ENCODE measurements around the gene RSPH9. TPM values are rescaled to one million over a fixed set of nuclear protein-coding genes. Genes with fewer than 3 reads are reported as not detected.

RSPH9 gene
- total RNA-seq, 1 experiment from 2014 or later: not detected

GRCh38 chr6:43689421-43689820, 44.6 kb downstream of the RSPH9 start:
- ChIA-PET CTCF (no interaction called here), POLR2A (ENCODE audit: unreplicated experiment) (no interaction called here)
- Histone ChIP-seq H3K27me3 (ENCODE audit: low read length) (no peaks in the 10 kb centered on the region), H2AFZ (ENCODE audit: low read length) (no peak overlapping the region), H3K4me1 (ENCODE audit: insufficient read depth, low read length) (peaks cover 26% of the 10 kb centered on the region), H4K20me1 (ENCODE audit: low read length) (0 out of 2 replicates have a peak, but pooled peaks cover 9% of the 10 kb centered on the region), H3K4me3 (ENCODE audit: low read length) (no peak overlapping the region), H3K9me2 (replicated peaks; ENCODE audit: low read length) (no peaks in the 10 kb centered on the region), H3K9ac (ENCODE audit: low read length) (no peak overlapping the region), H3K4me2 (ENCODE audit: low read length) (no peak overlapping the region), H3F3A (ENCODE audit: low read length, unreplicated experiment) (no peaks in the 10 kb centered on the region), H3K36me3 (ENCODE audit: low read depth, low read length) (no peaks in the 10 kb centered on the region; the same call in 1 of the 2 replicates), H3K27ac (ENCODE audit: low read length) (no peak overlapping the region), H3K79me2 (ENCODE audit: low read length) (peaks cover 38% of the 10 kb centered on the region), H3K9me3 (ENCODE audit: low read length) (no peaks in the 10 kb centered on the region)
- BruUV-seq (replicated peaks): no TSS peak
- intact Hi-C loops (cut with micrococcal nuclease): no loop called here
- ATAC-seq: no peak
- no peak for DNase-seq
- TF ChIP-seq CTCF (conservative IDR thresholded peaks at IDR 0.05; ENCODE audit: low read depth, low read length): no peak
- no peak for TF ChIP-seq EZH2 (IDR thresholded peaks at IDR 0.05; ENCODE audit: low read length, unreplicated experiment)
- TF ChIP-seq EZH2phosphoT487 (IDR thresholded peaks at IDR 0.05; ENCODE audit: borderline replicate concordance, low read length): no peak

DNA sequence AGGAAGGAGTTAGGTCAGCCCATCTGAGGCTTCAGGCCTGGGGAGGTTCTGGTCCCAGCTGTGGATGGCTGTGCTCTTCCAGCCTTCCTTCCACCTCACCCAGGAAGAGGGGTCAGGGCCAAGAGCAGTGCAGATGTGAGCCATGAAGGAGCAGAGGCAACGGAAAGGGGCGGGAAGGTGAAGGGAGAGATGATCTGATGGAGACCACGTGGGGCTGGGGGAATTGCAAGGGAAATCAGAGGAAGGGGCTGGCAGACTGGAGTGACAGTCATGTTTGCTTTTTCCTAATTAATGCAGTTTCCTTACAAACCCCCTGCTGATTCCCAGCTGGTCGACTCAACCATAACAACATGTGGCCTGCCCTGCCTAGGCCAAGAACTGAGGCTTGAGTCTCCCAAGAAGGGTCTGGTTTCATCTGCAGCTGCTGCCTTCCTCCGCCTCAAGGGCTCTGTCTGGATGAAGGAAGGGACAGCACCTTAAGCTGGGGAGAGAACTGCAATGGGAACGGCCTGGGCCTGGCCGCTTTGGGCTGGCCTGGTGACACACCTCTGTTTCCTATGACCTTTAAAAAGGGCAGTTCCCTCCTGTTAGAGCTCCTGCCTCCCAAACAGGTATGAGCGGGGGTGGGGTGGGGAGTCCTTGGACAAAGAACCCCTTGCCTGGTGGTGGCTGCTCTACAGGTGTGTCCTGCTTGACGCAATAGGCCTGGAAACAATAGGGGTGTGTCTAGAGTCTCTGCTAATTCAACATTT, 50.6 kb downstream of the RSPH9 start:
- Histone ChIP-seq H3K9ac (ENCODE audit: low read length) (no peak overlapping the region), H3K9me2 (replicated peaks; ENCODE audit: low read length) (no peaks in the 10 kb centered on the region), H3K27me3 (ENCODE audit: low read length) (no peaks in the 10 kb centered on the region), H3K36me3 (ENCODE audit: low read depth, low read length) (no peaks in the 10 kb centered on the region), H3K27ac (ENCODE audit: low read length) (no peak overlapping the region), H3F3A (ENCODE audit: low read length, unreplicated experiment) (no peaks in the 10 kb centered on the region), H2AFZ (ENCODE audit: low read length) (no peak overlapping the region), H3K4me2 (ENCODE audit: low read length) (no peak overlapping the region), H3K4me1 (ENCODE audit: insufficient read depth, low read length) (peaks cover 17% of the 10 kb centered on the region), H4K20me1 (ENCODE audit: low read length) (no peaks in the 10 kb centered on the region), H3K79me2 (ENCODE audit: low read length) (no peaks in the 10 kb centered on the region), H3K9me3 (ENCODE audit: low read length) (no peaks in the 10 kb centered on the region), H3K4me3 (ENCODE audit: low read length) (no peak overlapping the region)
- no peak for ATAC-seq
- DNase-seq: no peak
- ChIA-PET POLR2A (ENCODE audit: unreplicated experiment) (no interaction called here), CTCF (no interaction called here)
- BruUV-seq (replicated peaks): no TSS peak
- no peak for TF ChIP-seq EZH2 (IDR thresholded peaks at IDR 0.05; ENCODE audit: low read length, unreplicated experiment)
- TF ChIP-seq CTCF (conservative IDR thresholded peaks at IDR 0.05; ENCODE audit: low read depth, low read length): no peak
- TF ChIP-seq EZH2phosphoT487 (IDR thresholded peaks at IDR 0.05; ENCODE audit: borderline replicate concordance, low read length): no peak
- intact Hi-C loops (cut with micrococcal nuclease): no loop called here

GRCh38 chr6:43695967-43696291, 51.1 kb downstream of the RSPH9 start:
- no peak overlapping the region for H3K4me3 ChIP-seq (ENCODE audit: low read length)
- no peaks in the 10 kb centered on the region for H3F3A ChIP-seq (ENCODE audit: low read length, unreplicated experiment)
- H3K27me3 ChIP-seq (ENCODE audit: low read length): no peaks in the 10 kb centered on the region
- no peaks in the 10 kb centered on the region for H3K9me3 ChIP-seq (ENCODE audit: low read length)
- H3K79me2 ChIP-seq (ENCODE audit: low read length): no peaks in the 10 kb centered on the region
- no peak overlapping the region for H3K4me2 ChIP-seq (ENCODE audit: low read length)
- BruUV-seq (replicated peaks): no TSS peak
- peaks cover 17% of the 10 kb centered on the region for H3K4me1 ChIP-seq (ENCODE audit: insufficient read depth, low read length)
- H2AFZ ChIP-seq (ENCODE audit: low read length): no peak overlapping the region
- H3K36me3 ChIP-seq (ENCODE audit: low read depth, low read length): no peaks in the 10 kb centered on the region
- TF ChIP-seq CTCF (conservative IDR thresholded peaks at IDR 0.05; ENCODE audit: low read depth, low read length): no peak
- ChIA-PET CTCF (no interaction called here), POLR2A (ENCODE audit: unreplicated experiment) (no interaction called here)
- no peaks in the 10 kb centered on the region for H4K20me1 ChIP-seq (ENCODE audit: low read length)
- no peaks in the 10 kb centered on the region for H3K9me2 ChIP-seq (replicated peaks; ENCODE audit: low read length)
- H3K27ac ChIP-seq (ENCODE audit: low read length): no peak overlapping the region
- no peak for DNase-seq
- intact Hi-C loops (cut with micrococcal nuclease): no loop called here
- no peak overlapping the region for H3K9ac ChIP-seq (ENCODE audit: low read length)
- no peak for ATAC-seq

Data from PC-3 (cell line).